Neural crest cell (in vitro differentiated cells): ENCODE measurements around the gene CRISPLD2. TPM values are rescaled to one million over a fixed set of nuclear protein-coding genes. Genes with fewer than 3 reads are reported as not detected.
"Not testable (repeated sequence)": the region's sequence is repeated elsewhere in the genome, so short reads cannot be mapped to it uniquely, and the experiment has no call there.

Source experiments
- DNase-seq: peaks from one replicate; pipeline ENCODE4 v3.0.0; 2021; ENCODE audit warnings: low read depth, mixed read lengths, low spot score
- H3K27ac Mint-ChIP-seq: one replicate; pipeline ENCODE4 v1.8.0; 2021; ENCODE audit warnings: mild to moderate bottlenecking, mixed read lengths; ENCODE audit not compliant: unreplicated experiment
- H3K27me3 Mint-ChIP-seq: 2 replicates; pipeline ENCODE4 v1.8.0; 2021; ENCODE audit warnings: low read depth, mild to moderate bottlenecking, mixed read lengths
- H3K36me3 Mint-ChIP-seq: 2 replicates; pipeline ENCODE4 v1.8.0; 2021; ENCODE audit warnings: low read depth, mild to moderate bottlenecking, mixed read lengths
- H3K4me1 Mint-ChIP-seq: 2 replicates; pipeline ENCODE4 v1.8.0; 2021; ENCODE audit warnings: mixed read lengths
- H3K4me3 Mint-ChIP-seq: one replicate; pipeline ENCODE4 v1.8.0; 2021; ENCODE audit warnings: mild to moderate bottlenecking, mixed read lengths
- H3K9me3 Mint-ChIP-seq: 2 replicates; pipeline ENCODE4 v1.8.0; 2021; ENCODE audit warnings: mixed read lengths
- total RNA-seq: library from RNA; stranded (reverse); gene quantifications from 2 replicates; pipeline ENCODE4 v1.2.1, GENCODE V29; 2021
- TF ChIP-seq, protein P1 (sequence below): fragments of 200-600 bp; sonication (generic); conservative IDR thresholded peaks from 2 replicates; pipeline ENCODE4 v1.5.0; 2021; ENCODE audit warnings: antibody characterized with exemption, mild to moderate bottlenecking

The CRISPLD2 gene
- total RNA-seq, 1 donor from 2014 or later = 0.61 TPM

DNA sequence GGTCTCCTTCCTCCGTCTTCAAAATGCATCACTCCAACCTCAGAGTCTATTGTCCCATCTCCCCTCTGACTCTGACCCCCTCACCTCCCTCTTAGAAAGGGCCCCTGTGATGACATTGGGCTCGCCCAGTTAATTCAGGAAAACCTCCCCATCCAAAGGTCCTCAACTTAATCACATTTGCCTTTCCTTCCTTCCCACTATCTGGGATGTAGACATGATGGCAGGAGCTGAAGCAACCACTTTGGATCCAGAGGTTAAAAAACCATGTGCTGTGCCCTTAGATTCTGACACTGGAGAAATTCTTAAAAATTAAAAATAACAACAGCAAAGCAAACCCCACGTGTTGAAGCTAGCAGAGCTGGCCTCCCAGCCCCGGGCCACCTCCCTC, 111.3 kb downstream of the CRISPLD2 start:
- TF ChIP-seq, protein P1, sequence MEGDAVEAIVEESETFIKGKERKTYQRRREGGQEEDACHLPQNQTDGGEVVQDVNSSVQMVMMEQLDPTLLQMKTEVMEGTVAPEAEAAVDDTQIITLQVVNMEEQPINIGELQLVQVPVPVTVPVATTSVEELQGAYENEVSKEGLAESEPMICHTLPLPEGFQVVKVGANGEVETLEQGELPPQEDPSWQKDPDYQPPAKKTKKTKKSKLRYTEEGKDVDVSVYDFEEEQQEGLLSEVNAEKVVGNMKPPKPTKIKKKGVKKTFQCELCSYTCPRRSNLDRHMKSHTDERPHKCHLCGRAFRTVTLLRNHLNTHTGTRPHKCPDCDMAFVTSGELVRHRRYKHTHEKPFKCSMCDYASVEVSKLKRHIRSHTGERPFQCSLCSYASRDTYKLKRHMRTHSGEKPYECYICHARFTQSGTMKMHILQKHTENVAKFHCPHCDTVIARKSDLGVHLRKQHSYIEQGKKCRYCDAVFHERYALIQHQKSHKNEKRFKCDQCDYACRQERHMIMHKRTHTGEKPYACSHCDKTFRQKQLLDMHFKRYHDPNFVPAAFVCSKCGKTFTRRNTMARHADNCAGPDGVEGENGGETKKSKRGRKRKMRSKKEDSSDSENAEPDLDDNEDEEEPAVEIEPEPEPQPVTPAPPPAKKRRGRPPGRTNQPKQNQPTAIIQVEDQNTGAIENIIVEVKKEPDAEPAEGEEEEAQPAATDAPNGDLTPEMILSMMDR = no peak
- Mint-ChIP-seq H3K27me3 (no peaks in the 10 kb centered on the region), H3K4me1 (peaks cover 15% of the 10 kb centered on the region), H3K36me3 (no peaks in the 10 kb centered on the region), H3K27ac (no peak overlapping the region), H3K4me3 (no peak overlapping the region), H3K9me3 (no peaks in the 10 kb centered on the region)
- DNase-seq = no peak

DNA sequence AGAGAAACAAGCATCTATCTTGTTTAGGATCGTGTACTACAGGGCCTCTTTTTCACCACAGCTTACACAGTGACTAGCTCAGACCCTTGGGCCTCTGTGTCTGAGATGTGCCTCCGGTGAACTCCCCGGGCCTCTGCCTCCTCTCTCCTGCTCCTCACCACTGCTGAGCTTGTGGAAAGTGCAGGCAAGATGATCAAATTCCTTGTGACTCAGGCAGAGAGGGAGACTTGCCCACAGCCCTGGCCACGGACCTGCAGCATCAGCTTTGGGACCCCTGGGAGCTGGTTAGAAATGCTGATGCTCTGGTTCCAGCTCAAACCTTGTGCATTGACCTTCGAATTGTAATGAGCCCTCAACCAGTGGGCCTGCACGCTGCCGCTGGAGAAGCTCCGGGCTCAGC, 111.7 kb downstream of the CRISPLD2 start:
- no peak for DNase-seq
- no peaks in the 10 kb centered on the region for H3K27me3 Mint-ChIP-seq
- peaks cover 12% of the 10 kb centered on the region for H3K4me1 Mint-ChIP-seq
- H3K36me3 Mint-ChIP-seq = no peaks in the 10 kb centered on the region
- H3K27ac Mint-ChIP-seq = no peak overlapping the region
- H3K4me3 Mint-ChIP-seq = no peak overlapping the region
- TF ChIP-seq, protein P1 = no peak
- H3K9me3 Mint-ChIP-seq = no peaks in the 10 kb centered on the region

GRCh38 chr16:84932681-84933080, 112.9 kb downstream of the CRISPLD2 start:
- no peaks in the 10 kb centered on the region for H3K36me3 Mint-ChIP-seq
- DNase-seq = no peak
- H3K9me3 Mint-ChIP-seq = no peaks in the 10 kb centered on the region
- peaks cover 12% of the 10 kb centered on the region for H3K4me1 Mint-ChIP-seq
- H3K27ac Mint-ChIP-seq = no peak overlapping the region
- H3K27me3 Mint-ChIP-seq = no peaks in the 10 kb centered on the region
- H3K4me3 Mint-ChIP-seq = no peak overlapping the region
- TF ChIP-seq, protein P1 = no peak

DNA sequence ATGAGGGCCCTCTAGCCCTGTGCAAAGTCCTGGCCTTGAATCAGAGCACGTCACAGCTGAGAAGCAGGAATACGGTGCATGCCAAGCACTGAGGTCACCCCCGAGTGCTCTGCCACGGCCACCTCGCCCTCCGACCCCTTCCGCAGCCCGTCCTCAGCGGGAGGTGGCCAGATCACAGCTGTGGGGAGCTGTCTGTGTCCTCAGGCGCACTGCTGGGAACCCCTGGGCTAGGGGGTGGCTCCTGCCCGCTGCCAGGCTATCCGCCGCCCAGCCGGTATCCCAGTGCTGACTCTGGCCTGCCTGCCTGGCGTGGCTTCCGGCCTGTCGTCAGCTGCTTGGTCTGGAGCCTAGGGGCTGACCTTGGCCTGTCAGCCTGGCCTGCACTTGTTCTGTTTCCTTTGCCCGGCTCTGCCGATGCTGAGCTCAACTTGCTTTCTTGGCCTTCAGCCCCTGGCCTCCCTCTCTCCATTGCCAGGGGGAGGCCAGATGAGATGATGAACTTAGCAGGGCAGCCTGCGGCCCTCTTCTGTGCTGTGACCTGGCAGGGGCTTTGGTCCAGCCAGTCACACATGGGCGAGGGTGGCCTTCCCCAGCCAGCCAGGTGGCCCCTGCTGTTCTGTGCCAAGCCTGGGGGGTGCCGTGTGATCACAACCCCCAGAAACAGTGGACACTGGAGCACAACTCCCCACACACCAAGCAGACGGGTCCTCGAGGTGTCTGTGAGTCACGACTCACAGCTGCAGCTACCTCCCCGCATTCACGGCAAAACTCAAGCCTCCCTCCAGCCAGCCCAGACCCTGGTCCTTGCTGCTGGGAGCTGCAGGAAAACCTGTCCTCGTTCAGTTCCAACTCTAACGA, 114.2 kb downstream of the CRISPLD2 start:
- no peaks in the 10 kb centered on the region for H3K36me3 Mint-ChIP-seq
- H3K27me3 Mint-ChIP-seq = no peaks in the 10 kb centered on the region
- no peak for DNase-seq
- peaks cover 12% of the 10 kb centered on the region for H3K4me1 Mint-ChIP-seq
- H3K9me3 Mint-ChIP-seq = no peaks in the 10 kb centered on the region
- TF ChIP-seq, protein P1 = no peak
- H3K27ac Mint-ChIP-seq = peak overlapping the region; percentile 57
- H3K4me3 Mint-ChIP-seq = no peak overlapping the region

DNA sequence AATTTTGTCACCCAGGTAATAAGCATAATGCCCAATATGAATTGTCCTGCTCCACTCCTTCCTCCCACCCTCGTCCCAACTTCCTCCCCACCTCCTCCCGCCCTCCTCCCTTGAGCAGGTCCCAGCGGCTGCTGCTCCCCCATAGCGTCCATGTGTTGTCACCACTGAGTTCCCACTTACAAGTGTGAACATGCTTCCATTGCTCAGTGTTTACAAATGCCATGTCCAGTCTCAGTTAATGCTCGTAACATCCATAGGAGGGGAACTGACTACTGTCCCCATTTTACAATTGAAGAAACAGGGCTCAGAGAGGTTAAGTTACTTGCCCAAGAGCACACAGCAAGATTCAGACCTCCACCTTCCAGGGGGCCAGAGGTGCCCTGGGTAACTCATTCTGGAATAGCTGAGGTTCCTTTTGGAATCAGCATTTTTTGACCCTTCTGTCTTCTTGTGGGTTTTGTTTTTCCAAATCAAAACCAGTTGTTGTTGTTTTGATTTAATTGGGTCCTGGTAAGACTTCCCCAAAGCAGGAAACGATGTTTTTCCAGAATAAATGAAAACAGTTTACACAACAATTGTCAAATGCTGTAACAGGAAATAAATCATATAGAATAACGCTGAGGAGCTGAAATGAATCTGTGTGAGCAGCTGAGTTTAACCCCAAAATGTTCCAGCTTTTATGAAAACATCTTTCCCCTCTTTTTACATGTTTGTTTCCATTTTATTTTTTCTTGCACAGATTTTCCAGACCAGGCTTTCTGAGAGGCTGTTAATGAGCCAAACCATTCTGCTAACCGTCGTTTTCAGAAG, 117.6 kb downstream of the CRISPLD2 start:
- no peak overlapping the region for H3K27ac Mint-ChIP-seq
- TF ChIP-seq, protein P1 = no peak
- peaks cover 1% of the 10 kb centered on the region for H3K4me1 Mint-ChIP-seq
- no peaks in the 10 kb centered on the region for H3K9me3 Mint-ChIP-seq
- no peak overlapping the region for H3K4me3 Mint-ChIP-seq
- no peak for DNase-seq
- H3K36me3 Mint-ChIP-seq = no peaks in the 10 kb centered on the region
- peaks cover 3% of the 10 kb centered on the region for H3K27me3 Mint-ChIP-seq

DNA sequence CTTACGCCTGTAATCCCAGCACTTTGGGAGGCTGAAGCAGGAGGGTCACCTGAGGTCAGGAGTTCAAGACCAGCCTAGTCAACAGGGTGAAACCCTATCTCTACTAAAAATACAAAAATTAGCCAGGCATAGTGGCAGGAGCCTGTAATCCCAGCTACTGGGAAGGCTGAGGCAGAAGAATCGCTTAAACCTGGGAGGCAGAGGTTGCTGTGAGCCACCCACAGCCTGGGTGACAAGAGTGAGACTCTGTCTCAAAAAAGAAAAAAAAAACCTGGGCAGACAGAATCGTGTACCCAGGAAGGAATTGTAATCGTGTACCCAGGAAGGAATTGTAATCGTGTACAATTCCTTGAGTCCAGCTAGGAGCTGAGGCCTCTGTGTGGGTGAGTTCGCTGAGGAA, 118.8 kb downstream of the CRISPLD2 start:
- H3K36me3 Mint-ChIP-seq, H3K27me3 Mint-ChIP-seq, H3K9me3 Mint-ChIP-seq, H3K4me3 Mint-ChIP-seq, H3K4me1 Mint-ChIP-seq, DNase-seq, H3K27ac Mint-ChIP-seq: not testable (repeated sequence)
